LNCaP clone FGC (cell line): ENCODE data around the gene KIAA0825.
A peak's percentile ranks its signal among the peaks of the same experiment; 100 is the strongest.
"Not testable (repeated sequence)": the region's sequence is repeated elsewhere in the genome, so short reads cannot be mapped to it uniquely, and the experiment has no call there.

Experiments used
- DNase-seq: peaks from one replicate; pipeline ENCODE4 v3.0.0-alpha.2; 2011; ENCODE audit warnings: low read depth
- H3K4me3 ChIP-seq: 2 replicates; pipeline ENCODE4 v1.5.1; 2011; ENCODE audit warnings: mild to moderate bottlenecking, low read depth, low read length, control low read depth
- CTCF ChIP-seq: IDR thresholded peaks from 2 replicates; pipeline ENCODE4 v1.5.1; 2012; ENCODE audit warnings: mild to moderate bottlenecking; ENCODE audit not compliant: control insufficient read depth, insufficient read depth; ENCODE audit errors: extremely low read depth

KIAA0825 gene

GRCh38 chr5:94125107-94125506 is 493.3 kb downstream of the KIAA0825 start:
- H3K4me3 ChIP-seq: no peak overlapping the region
- no peak for DNase-seq
- TF ChIP-seq CTCF: no peak

GRCh38 chr5:94116317-94116716 is 502.1 kb downstream of the KIAA0825 start:
- not testable (repeated sequence) for H3K4me3 ChIP-seq, DNase-seq

GRCh38 chr5:94113087-94113486 is 505.3 kb downstream of the KIAA0825 start:
- H3K4me3 ChIP-seq: no peak overlapping the region
- no peak for DNase-seq
- no peak for TF ChIP-seq CTCF

GRCh38 chr5:94111209-94112004 is 507.0 kb downstream of the KIAA0825 start:
- DNase-seq: peak; percentile 92
- peak overlapping the region; percentile 56 for H3K4me3 ChIP-seq
- TF ChIP-seq CTCF: peak; percentile 36

- H3K4me3 ChIP-seq: no peak overlapping the region
- DNase-seq: no peak
- no peak for TF ChIP-seq CTCF
Measured at GRCh38 chr5:94103514-94104245, 514.7 kb downstream of the KIAA0825 start.
